ENCODE results near the gene CCDC192.
"Not testable (repeated sequence)": the region's sequence is repeated elsewhere in the genome, so short reads cannot be mapped to it uniquely, and the experiment has no call there.

Gene CCDC192

GRCh38 chr5:127699416-127699815 lies 3.8 kb upstream of the CCDC192 start:
- no peak for DNase-seq (ENCODE audit: low read depth)

GRCh38 chr5:127700237-127700766 lies 2.9 kb upstream of the CCDC192 start:
- no peak for DNase-seq (ENCODE audit: low read depth)

GRCh38 chr5:127702434-127702833 lies 757 bp upstream of the CCDC192 start:
- no peak for DNase-seq (ENCODE audit: low read depth)

- peak; percentile 61 for DNase-seq (ENCODE audit: low read depth)
Measured at GRCh38 chr5:127705120-127705892, 2.1 kb downstream of the CCDC192 start.

GRCh38 chr5:127706691-127707090 lies 3.5 kb downstream of the CCDC192 start:
- DNase-seq (ENCODE audit: low read depth), result no peak

- no peak for DNase-seq (ENCODE audit: low read depth)
Measured at GRCh38 chr5:127707209-127707608, 4.0 kb downstream of the CCDC192 start.

- not testable (repeated sequence) for DNase-seq (ENCODE audit: low read depth)
Measured at GRCh38 chr5:127713083-127713482, 9.9 kb downstream of the CCDC192 start.

- no peak for DNase-seq (ENCODE audit: low read depth)
Measured at GRCh38 chr5:127718181-127718580, 15.0 kb downstream of the CCDC192 start.

GRCh38 chr5:127723571-127723970 lies 20.4 kb downstream of the CCDC192 start:
- DNase-seq (ENCODE audit: low read depth), result peak; percentile 4

GRCh38 chr5:127725673-127726072 lies 22.5 kb downstream of the CCDC192 start:
- no peak for DNase-seq (ENCODE audit: low read depth)

- no peak for DNase-seq (ENCODE audit: low read depth)
Measured at GRCh38 chr5:127732963-127733362, 29.8 kb downstream of the CCDC192 start.

GRCh38 chr5:127739348-127739747 lies 36.2 kb downstream of the CCDC192 start:
- not testable (repeated sequence) for DNase-seq (ENCODE audit: low read depth)

- DNase-seq (ENCODE audit: low read depth), result no peak
Measured at GRCh38 chr5:127739807-127740384, 36.7 kb downstream of the CCDC192 start.

GRCh38 chr5:127741412-127741811 lies 38.2 kb downstream of the CCDC192 start:
- no peak for DNase-seq (ENCODE audit: low read depth)

GRCh38 chr5:127744241-127744640 lies 41.0 kb downstream of the CCDC192 start:
- no peak for DNase-seq (ENCODE audit: low read depth)

- no peak for DNase-seq (ENCODE audit: low read depth)
Measured at GRCh38 chr5:127746756-127747155, 43.6 kb downstream of the CCDC192 start.

GRCh38 chr5:127752503-127753265 lies 49.5 kb downstream of the CCDC192 start:
- DNase-seq (ENCODE audit: low read depth), result not testable (repeated sequence)

GRCh38 chr5:127754259-127754658 lies 51.1 kb downstream of the CCDC192 start:
- DNase-seq (ENCODE audit: low read depth), result no peak

- no peak for DNase-seq (ENCODE audit: low read depth)
Measured at GRCh38 chr5:127754706-127755105, 51.5 kb downstream of the CCDC192 start.

- no peak for DNase-seq (ENCODE audit: low read depth)
Measured at GRCh38 chr5:127757576-127757975, 54.4 kb downstream of the CCDC192 start.

GRCh38 chr5:127758766-127759283 lies 55.6 kb downstream of the CCDC192 start:
- no peak for DNase-seq (ENCODE audit: low read depth)

- DNase-seq (ENCODE audit: low read depth), result no peak
Measured at GRCh38 chr5:127761869-127762268, 58.7 kb downstream of the CCDC192 start.

Measured in HS-5 (cell line).